Gastrocnemius medialis (tissue), 4 donors: Measurements from ENCODE around the gene ZNF264.

Experiments used
- CTCF ChIP-seq, 5 experiments: fragments of 450-650 bp in 3 of 5; fragments of 200-600 bp in 2 of 5; sonication (generic) in 2 of 5; IDR thresholded peaks in 4 of 5; conservative IDR thresholded peaks in 1 of 5; 1 replicate in 4 of 5; 2 replicates in 1 of 5; pipeline ENCODE4 v1.5.1; 2016 to 2019; ENCODE audit warnings: antibody characterized with exemption in 5 of 5, mild to moderate bottlenecking in 3 of 5, moderate library complexity in 3 of 5
- POLR2A ChIP-seq, 2 donors: fragments of 450-650 bp; IDR thresholded peaks; one replicate each; pipeline ENCODE4 v1.6.1; 2017; ENCODE audit warnings: antibody characterized with exemption in 2 of 2, mild to moderate bottlenecking in 2 of 2, moderate library complexity in 2 of 2

GRCh38 chr19:57210381-57210780 lies 19.1 kb downstream of the ZNF264 start:
- no peak for TF ChIP-seq POLR2A (IDR thresholded peaks at IDR 0.05)
- TF ChIP-seq CTCF (IDR thresholded peaks at IDR 0.05 in 4 of 5, conservative IDR thresholded peaks at IDR 0.05 in 1 of 5): no peak
